C4-2B (cell line): ENCODE results near the gene PFKL.

Experiments used
- CTCF ChIP-seq: fragments of 450-650 bp; conservative IDR thresholded peaks from 2 replicates; pipeline ENCODE4 v1.5.1; 2017; ENCODE audit warnings: mild to moderate bottlenecking
- ZFX ChIP-seq: fragments of 450-650 bp; IDR thresholded peaks from 2 replicates; pipeline ENCODE4 v1.6.1; 2017

- TF ChIP-seq CTCF (no peak), ZFX (no peak)
These were observed 19.7 kb downstream of the PFKL start for GRCh38 chr21:44319407-44320065.
